Measurements from ENCODE around the gene EFNB1.

The EFNB1 gene

DNA sequence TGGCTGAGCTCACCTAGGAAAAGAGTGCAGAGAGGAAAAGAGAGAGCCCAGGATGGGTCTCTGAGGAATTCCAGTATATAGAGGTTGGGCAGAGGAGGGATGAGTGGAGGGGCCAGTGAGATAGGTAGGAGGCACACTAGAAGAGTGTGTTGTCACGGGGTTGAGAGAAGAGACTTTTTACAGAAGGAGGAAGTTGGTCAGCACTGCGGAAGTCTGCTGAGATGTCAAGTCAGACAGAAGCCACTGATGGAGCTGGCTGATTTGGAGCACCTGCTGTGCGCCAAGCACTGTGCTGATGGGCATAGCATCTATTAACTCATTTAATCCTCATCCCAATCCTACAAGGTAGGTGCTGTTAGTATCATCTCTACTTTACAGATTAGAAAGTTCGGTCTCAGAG, 60.4 kb downstream of the EFNB1 start:
- DNase-seq (ENCODE audit: low read depth) = no peak
